Esophagus squamous epithelium (tissue), 5 donors: ENCODE measurements around the gene SEMG1. TPM values are rescaled to one million over a fixed set of nuclear protein-coding genes. Genes with fewer than 3 reads are reported as not detected.

Experiments used
- DNase-seq: peaks from one replicate; lab custom pipeline; 2025; lab: John Stamatoyannopoulos, UW
- H3K27ac ChIP-seq, 4 donors: fragments of 200-600 bp; sonication (generic); one replicate each; pipeline ENCODE4 v1.5.1; 2016 to 2019; ENCODE audit warnings: mild to moderate bottlenecking in 1 of 4
- H3K27me3 ChIP-seq, 4 donors: fragments of 200-600 bp; sonication (generic); 1 replicate in 3 of 4; 2 replicates in 1 of 4; pipeline versions ENCODE4 v1.5.1 to v1.6.0; 2017 to 2021; ENCODE audit warnings: antibody characterized with exemption in 1 of 4
- H3K36me3 ChIP-seq, 3 donors: fragments of 200-600 bp; sonication (generic); one replicate each; pipeline ENCODE4 v1.5.1; 2016 to 2019
- H3K4me1 ChIP-seq, 3 donors: fragments of 200-600 bp; sonication (generic); one replicate each; pipeline ENCODE4 v1.5.1; 2017 to 2019
- H3K4me3 ChIP-seq, 4 donors: fragments of 200-600 bp; sonication (generic); 1 replicate in 3 of 4; 2 replicates in 1 of 4; pipeline ENCODE4 v1.5.1; 2016 to 2019; ENCODE audit warnings: mild to moderate bottlenecking in 2 of 4, moderate library complexity in 1 of 4
- H3K9me3 ChIP-seq, 3 donors: fragments of 200-600 bp; sonication (generic); one replicate each; pipeline ENCODE4 v1.5.1; 2016 to 2019
- POLR2A ChIP-seq, 4 donors: fragments of 450-650 bp; IDR thresholded peaks; one replicate each; pipeline ENCODE4 v1.6.1; 2017; ENCODE audit warnings: antibody characterized with exemption in 4 of 4, mild to moderate bottlenecking in 4 of 4, moderate library complexity in 3 of 4
- WGBS, 2 donors: methylation state at CpG; one replicate each; pipeline ENCODE4 v1.1.5; 2018; 5-methylcytosine and 5-hydroxymethylcytosine counted together
- intact Hi-C: fragments of 100-400 bp; cut with DNase I; formaldehyde crosslinking; loops from one replicate; pipeline ENCODE4 v1.15.0; 2022
- total RNA-seq, 4 donors: library from RNA; depleted of rRNA; stranded (reverse); fragments of >200 nt; gene quantifications; one replicate each; pipeline ENCODE4 v1.1.0, GENCODE V29; 2016
- TF ChIP-seq, protein P1 (sequence below), 6 experiments: fragments of 450-650 bp in 4 of 6; fragments of 200-600 bp in 2 of 6; sonication (generic) in 2 of 6; IDR thresholded peaks; one replicate each; pipeline ENCODE4 v1.5.1; 2016 to 2019; ENCODE audit warnings: antibody characterized with exemption in 6 of 6, mild to moderate bottlenecking in 4 of 6, moderate library complexity in 4 of 6
- donor health status: DM: yes; HTN: yes; CAD: no.

Gene SEMG1
- total RNA-seq, 4 donors from 2014 or later = not detected

DNA sequence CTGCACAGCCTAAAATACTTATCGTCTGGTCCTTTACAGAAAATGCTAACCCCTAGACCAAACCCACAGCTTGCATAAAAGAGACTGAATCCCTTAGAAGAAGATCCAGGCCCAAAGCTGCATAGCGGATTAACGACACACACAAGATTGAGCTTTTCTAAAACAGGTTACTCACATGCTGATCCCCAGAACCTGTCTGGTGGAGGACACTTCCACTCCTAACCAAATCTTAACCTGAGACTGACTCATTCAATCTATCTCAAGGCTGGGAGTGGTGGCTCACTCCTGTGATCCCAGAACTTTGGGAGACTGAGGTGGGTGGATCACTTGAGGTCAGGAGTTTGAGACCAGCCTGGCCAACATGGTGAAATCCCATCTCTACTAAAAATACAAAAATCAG, 50.3 kb downstream of the SEMG1 start:
- Histone ChIP-seq H3K27ac (peak overlapping the region in 2 of 4 donors; percentile 27 to 34), H3K27me3 (peaks cover 0 to 31% (median 0%) of the 10 kb centered on the region in 4 donors), H3K4me3 (no peak overlapping the region), H3K4me1 (peaks cover 16 to 59% (median 36%) of the 10 kb centered on the region in 3 donors), H3K9me3 (no peaks in the 10 kb centered on the region), H3K36me3 (no peaks in the 10 kb centered on the region)
- 39 to 82% methylated on average over 3 of the region's 3 CpGs for WGBS, 2 donors
- TF ChIP-seq, protein P1, sequence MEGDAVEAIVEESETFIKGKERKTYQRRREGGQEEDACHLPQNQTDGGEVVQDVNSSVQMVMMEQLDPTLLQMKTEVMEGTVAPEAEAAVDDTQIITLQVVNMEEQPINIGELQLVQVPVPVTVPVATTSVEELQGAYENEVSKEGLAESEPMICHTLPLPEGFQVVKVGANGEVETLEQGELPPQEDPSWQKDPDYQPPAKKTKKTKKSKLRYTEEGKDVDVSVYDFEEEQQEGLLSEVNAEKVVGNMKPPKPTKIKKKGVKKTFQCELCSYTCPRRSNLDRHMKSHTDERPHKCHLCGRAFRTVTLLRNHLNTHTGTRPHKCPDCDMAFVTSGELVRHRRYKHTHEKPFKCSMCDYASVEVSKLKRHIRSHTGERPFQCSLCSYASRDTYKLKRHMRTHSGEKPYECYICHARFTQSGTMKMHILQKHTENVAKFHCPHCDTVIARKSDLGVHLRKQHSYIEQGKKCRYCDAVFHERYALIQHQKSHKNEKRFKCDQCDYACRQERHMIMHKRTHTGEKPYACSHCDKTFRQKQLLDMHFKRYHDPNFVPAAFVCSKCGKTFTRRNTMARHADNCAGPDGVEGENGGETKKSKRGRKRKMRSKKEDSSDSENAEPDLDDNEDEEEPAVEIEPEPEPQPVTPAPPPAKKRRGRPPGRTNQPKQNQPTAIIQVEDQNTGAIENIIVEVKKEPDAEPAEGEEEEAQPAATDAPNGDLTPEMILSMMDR (IDR thresholded peaks at IDR 0.05) = no peak
- TF ChIP-seq POLR2A (IDR thresholded peaks at IDR 0.05) = no peak
- no peak for DNase-seq
- intact Hi-C loops = no loop called here

DNA sequence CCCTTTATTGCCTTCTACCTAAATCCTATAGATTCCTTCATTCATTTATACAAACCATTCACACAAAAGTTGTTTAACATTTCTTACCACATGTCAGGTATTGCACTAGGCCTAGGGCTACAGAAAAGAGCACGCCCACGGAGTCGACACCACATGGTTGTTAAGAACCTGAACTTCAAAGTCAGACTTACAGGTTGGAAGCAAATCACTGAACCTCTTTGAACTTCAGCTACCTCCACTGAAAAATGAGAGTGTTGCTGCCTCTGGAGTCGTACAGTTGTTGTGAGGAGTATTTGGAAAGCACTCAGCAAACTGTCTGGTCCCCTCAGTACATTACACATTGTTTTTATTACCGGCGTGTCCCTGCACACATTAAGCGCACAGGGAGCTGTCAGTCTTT, 50.9 kb downstream of the SEMG1 start:
- 44 to 82% methylated on average over 7 of the region's 7 CpGs for WGBS, 2 donors

DNA sequence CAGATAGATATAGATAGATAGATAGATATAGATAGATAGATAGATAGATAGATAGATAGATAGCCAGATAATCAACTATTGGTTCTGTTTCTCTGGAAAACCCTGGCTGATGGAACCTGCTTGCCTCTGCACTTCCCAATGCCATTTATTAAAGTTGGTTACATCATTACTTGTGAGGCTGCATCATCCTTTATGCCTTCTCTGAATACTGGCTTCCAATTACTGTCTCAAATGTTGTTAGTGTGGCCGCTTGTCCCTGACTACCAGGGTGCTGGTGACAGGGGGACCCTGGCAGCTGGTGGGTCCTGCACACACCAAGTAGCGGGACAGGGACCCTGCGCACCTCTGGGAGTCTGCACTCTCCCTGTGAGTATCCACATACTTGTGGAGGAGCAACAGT, 51.4 kb downstream of the SEMG1 start:
- peaks cover 16 to 48% (median 25%) of the 10 kb centered on the region in 3 donors for H3K4me1 ChIP-seq
- no peaks in the 10 kb centered on the region for H3K9me3 ChIP-seq
- no peaks in the 10 kb centered on the region for H3K36me3 ChIP-seq
- no peak overlapping the region for H3K4me3 ChIP-seq
- peaks cover 0 to 23% (median 0%) of the 10 kb centered on the region in 4 donors for H3K27me3 ChIP-seq
- H3K27ac ChIP-seq = no peak overlapping the region
- TF ChIP-seq, protein P1 (IDR thresholded peaks at IDR 0.05) = no peak
- no peak for TF ChIP-seq POLR2A (IDR thresholded peaks at IDR 0.05)
- intact Hi-C loops = no loop called here
- 87 to 100% methylated on average over 1 to 3 of the region's 3 CpGs for WGBS, 2 donors
- DNase-seq = no peak

More for the DNA sequence above, 50.9 kb downstream of the SEMG1 start:
- Histone ChIP-seq H3K27me3 (peaks cover 0 to 29% (median 0%) of the 10 kb centered on the region in 4 donors), H3K27ac (peak overlapping the region in 1 of 4 donors; percentile 34), H3K9me3 (no peaks in the 10 kb centered on the region), H3K4me1 (peaks cover 16 to 53% (median 30%) of the 10 kb centered on the region in 3 donors), H3K4me3 (no peak overlapping the region), H3K36me3 (no peaks in the 10 kb centered on the region)
- no peak for DNase-seq
- TF ChIP-seq, protein P1 (IDR thresholded peaks at IDR 0.05) = no peak
- TF ChIP-seq POLR2A (IDR thresholded peaks at IDR 0.05) = no peak
- intact Hi-C loops = no loop called here

DNA sequence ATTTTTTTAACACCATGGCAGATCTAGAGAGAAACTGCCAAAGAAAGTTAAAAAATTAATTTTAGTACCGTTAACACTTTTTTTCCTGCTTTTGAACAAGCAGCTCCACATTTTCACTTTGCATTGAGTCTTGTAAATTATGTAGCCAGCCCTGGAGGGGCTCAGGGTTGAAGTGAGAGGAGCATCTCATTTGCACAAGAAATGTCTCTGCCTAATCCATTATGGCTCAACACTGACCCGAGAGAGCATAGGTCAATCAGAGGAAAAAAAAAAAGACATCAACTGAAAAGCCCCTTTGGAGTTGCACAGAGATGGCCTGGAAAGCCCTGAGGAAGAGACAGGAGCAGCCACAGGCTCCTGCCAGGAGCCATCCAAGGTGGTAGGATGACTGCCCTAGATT, 51.8 kb downstream of the SEMG1 start:
- Histone ChIP-seq H3K36me3 (no peaks in the 10 kb centered on the region), H3K9me3 (no peaks in the 10 kb centered on the region), H3K4me3 (no peak overlapping the region), H3K4me1 (peaks cover 16 to 44% (median 22%) of the 10 kb centered on the region in 3 donors), H3K27me3 (peaks cover 0 to 22% (median 0%) of the 10 kb centered on the region in 4 donors), H3K27ac (no peak overlapping the region)
- DNase-seq = no peak
- 54 to 67% methylated on average over 2 of the region's 2 CpGs for WGBS, 2 donors
- no peak for TF ChIP-seq POLR2A (IDR thresholded peaks at IDR 0.05)
- TF ChIP-seq, protein P1 (IDR thresholded peaks at IDR 0.05) = no peak
- intact Hi-C loops = no loop called here

Other genes with a start within 250 kb of the SEMG1 start
- 10 to 100 TPM; 11.4 to 19.5 (median 16.7) TPM for gene TOMM34, start 246.6 kb upstream of the SEMG1 start, total RNA-seq
- gene STK4, start 240.5 kb upstream of the SEMG1 start, total RNA-seq = 10 to 100 TPM; 14.6 to 29.8 (median 17.6) TPM
- under 1 TPM in 3 of 4 donors, not detected in 1; 0.22 to 0.80 (median 0.29) TPM for gene KCNS1, start 105.9 kb upstream of the SEMG1 start, total RNA-seq
- gene WFDC5, start 91.9 kb upstream of the SEMG1 start, total RNA-seq = 10 to 100 TPM in 1 of 4 donors, 1 to 10 TPM in 3; 3.1 to 32.1 (median 4.6) TPM
- 1 to 10 TPM in 1 of 4 donors, under 1 TPM in 2, not detected in 1; 0.44 to 2.6 (median 0.64) TPM for gene WFDC12, start 82.6 kb upstream of the SEMG1 start, total RNA-seq
- gene PI3, start 32.1 kb upstream of the SEMG1 start, total RNA-seq = 1,000 to 10,000 TPM in 3 of 4 donors, 10 to 100 TPM in 1; 14.1 to 2,947 (median 1,123) TPM
- not detected for gene SEMG2, start 14.3 kb downstream of the SEMG1 start, total RNA-seq
- 1,000 to 10,000 TPM in 2 of 4 donors, 100 to 1,000 TPM in 2; 250 to 1,637 (median 1,024) TPM for gene SLPI, start 47.5 kb downstream of the SEMG1 start, total RNA-seq
- not detected for gene RBPJL, start 99.8 kb downstream of the SEMG1 start, total RNA-seq
- under 1 TPM in 2 of 4 donors, not detected in 2; 0.09 to 0.68 TPM for gene MATN4, start 101.3 kb downstream of the SEMG1 start, total RNA-seq
- gene SDC4, start 141.4 kb downstream of the SEMG1 start, total RNA-seq = 100 to 1,000 TPM in 3 of 4 donors, 10 to 100 TPM in 1; 88.1 to 174 (median 120) TPM
- gene SYS1, start 156.1 kb downstream of the SEMG1 start, total RNA-seq = 10 to 100 TPM; 22.3 to 32.4 (median 27.0) TPM
- not detected for gene TP53TG5, start 171.3 kb downstream of the SEMG1 start, total RNA-seq
- gene DBNDD2, start 201.3 kb downstream of the SEMG1 start, total RNA-seq = 10 to 100 TPM; 14.1 to 39.3 (median 32.2) TPM
- 10 to 100 TPM; 38.6 to 48.1 (median 44.0) TPM for gene PIGT, start 209.1 kb downstream of the SEMG1 start, total RNA-seq